Renal cortex interstitium (tissue), 11 donors: ENCODE results near the gene LRRC75B. TPM values are rescaled to one million over a fixed set of nuclear protein-coding genes. Genes with fewer than 3 reads are reported as not detected.
"Not testable (repeated sequence)": the region's sequence is repeated elsewhere in the genome, so short reads cannot be mapped to it uniquely, and the experiment has no call there.

Source experiments
- DNase-seq, 11 donors: peaks; one replicate each; pipeline ENCODE4 v3.0.0-alpha.2; 2013; ENCODE audit warnings: low read depth in 9 of 11, low spot score in 4 of 11; ENCODE audit errors: extremely low read depth in 1 of 11
- polyA plus RNA-seq, 3 donors: library from polyadenylated mRNA; unstranded; fragments of 120-200 nt; gene quantifications; one replicate each; pipeline ENCODE4 v1.2.1, GENCODE V29; 2013; ENCODE audit not compliant: insufficient read length in 3 of 3

The LRRC75B gene
- polyA plus RNA-seq, 3 donors = 26.8 to 41.3 (median 32.8) TPM

DNA sequence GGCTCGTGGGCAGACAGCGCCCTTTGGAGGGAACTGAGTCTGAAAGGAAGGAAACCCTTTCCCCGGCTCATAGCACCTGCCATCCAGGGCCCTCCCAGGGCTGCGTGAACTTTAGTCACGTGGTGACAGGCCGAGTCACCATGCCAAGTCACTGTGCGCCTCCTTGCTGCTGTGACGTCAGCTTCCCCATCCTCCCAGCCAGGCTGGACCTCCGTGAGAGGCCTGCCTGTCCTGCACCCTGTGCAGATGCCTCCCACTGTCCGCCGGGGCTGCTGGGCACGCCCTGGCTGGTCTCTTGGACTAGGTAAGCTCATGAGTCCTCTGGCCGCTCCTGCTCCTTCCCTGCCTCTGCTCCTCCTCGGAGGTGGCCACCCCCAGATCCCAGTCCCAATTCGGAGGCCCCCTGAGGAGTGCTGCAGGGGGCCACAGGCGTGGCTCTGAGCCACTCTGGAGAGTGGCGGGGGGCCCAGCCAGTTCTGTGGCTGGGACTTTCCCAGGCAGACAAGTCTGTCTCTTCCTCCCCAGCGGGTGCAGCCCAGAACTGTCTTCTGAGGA lies 14.6 kb upstream of the LRRC75B start:
- not testable (repeated sequence) for DNase-seq

DNA sequence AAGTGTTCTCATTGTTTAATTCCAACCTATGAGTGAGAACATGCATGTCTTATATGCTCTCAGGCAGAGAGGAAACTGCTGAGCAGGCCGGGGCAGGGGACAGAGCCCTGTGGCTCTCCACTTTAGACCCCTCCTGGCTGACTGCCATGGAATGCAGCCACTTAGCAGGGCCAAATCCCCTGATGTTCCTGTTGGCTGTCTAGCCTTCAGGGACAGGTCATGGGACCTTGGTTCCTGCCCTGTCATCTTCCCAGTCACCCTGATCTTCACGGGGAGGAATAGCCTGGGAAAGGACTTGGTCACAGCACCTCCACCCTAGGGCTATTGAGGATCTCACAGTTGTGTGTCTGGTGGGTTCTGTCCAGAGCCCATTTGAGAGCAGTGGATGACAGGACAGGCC lies 13.5 kb upstream of the LRRC75B start:
- not testable (repeated sequence) for DNase-seq

DNA sequence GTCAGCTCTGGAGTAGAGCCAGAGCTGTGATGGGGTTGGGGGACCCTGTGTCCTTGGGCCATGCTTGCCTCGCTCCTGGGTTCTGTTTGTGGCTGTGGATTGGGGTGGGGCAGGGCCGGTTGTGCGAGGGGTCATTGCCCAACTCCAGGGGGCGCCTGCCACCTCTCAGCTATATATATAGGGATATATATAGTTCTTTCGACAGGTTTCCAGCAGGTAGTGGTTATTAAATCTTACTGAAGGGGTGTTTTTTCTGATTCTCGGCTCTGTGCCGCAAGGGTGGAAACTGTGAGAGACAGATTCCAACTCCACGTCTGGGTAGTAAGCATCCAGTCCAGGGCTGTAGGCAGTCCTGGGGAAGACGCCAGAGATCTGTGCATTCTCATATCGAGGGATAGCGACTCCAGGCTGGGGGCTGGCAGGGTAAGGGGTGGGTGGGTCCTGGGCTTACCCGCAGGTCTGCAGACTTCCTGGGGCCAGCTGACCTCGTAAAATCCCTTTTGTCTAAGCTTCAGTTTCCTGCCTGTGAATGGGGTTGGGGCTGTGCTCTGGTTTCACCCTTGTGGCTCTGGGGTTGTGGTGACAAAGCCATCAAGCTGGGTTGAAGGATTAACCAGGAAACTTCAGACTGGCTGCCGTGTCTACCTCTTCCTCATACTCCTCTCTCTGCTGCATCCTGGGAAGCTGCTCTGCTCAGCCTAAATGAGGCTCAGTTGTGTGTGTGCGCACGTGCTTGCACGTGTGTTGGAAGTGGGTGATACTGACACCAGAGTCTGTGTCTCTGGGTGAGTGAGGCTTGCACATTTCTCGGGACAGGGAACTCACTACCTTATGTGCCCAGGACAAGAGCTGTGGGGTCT lies 11.1 kb upstream of the LRRC75B start:
- not testable (repeated sequence) for DNase-seq

DNA sequence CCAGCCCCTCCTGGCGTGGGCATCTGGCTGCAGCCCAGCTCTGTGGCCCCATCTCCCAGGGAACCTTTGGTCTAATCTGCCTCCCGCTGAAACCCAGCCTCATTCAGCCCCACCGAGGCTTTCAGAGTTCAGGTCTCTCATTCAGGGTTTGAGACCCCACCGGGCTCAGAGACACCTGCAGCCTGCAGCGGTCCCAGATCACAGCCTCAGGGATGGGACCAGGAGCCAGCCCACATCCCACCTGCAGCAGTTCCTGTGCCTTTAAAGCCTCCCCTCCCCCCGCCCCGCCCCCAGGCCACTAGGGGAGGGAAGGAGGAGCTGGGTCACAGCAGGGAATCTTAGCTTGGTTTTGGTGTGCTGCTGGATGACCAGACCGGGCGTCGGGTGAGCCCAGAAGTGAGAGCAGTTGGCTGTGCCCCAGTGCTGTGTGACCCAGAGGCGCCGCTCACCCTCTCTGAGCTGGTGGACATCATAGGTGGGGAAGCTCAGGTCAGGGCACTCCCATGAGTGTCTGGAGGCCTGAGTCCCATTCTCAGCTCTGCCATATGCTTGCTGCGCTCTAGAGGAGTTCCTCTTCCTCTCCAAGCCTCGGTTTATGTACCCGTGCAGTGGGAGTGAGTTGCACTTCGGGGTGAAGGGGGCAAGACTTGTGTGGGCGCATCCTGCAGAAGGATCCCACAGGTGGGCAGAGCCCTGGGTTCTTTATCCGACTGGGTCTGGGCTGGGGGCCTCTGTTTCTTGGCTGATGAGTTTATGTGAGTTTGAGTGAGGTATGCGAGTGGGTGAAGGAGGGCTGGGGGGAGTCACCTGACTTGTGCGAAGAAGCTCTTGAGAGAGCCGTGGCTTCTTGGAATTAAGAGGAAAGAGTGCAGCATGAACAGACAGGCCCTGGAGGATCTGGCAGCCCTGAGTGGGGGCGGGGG lies 10.2 kb upstream of the LRRC75B start, which contains the start of gene GGT1:
Gene GGT1 (plus strand): TSS at position 347 of the 923 bp plus-strand sequence. CDS start 7,889 bp downstream, outside the sequence.
- not testable (repeated sequence) for DNase-seq

DNA sequence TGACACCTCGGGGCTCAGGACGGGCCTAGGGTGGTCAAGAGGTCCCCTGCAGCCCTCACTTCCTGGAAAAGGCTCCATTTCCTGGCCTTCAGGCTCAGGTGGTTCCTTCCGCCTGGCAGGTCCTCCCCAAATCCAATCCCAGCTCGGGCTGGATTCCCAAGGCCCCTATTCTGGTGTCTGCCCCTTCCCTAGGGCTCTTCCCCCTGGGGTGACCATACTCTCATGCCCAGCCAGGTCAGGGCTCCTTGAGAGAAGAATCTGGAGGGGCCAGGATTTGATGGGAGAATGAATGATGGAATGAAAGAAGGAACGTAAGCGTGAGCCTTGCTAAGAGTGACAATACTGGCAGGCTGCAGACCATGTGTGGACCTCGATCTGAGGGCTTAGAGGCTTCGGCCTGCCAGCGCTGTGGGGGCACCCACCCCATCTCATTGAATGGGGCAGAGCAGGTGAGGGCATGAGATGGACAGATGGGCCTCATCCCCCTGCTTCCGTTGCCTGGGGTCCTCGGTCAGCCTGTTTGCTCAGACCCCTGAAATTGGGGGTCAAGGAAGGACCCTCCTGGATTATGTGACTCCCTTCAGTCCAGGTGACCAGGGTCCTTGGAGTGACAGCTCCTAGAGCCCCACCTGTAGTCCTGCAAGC lies 9.4 kb upstream of the LRRC75B start:
- DNase-seq = not testable (repeated sequence)

DNA sequence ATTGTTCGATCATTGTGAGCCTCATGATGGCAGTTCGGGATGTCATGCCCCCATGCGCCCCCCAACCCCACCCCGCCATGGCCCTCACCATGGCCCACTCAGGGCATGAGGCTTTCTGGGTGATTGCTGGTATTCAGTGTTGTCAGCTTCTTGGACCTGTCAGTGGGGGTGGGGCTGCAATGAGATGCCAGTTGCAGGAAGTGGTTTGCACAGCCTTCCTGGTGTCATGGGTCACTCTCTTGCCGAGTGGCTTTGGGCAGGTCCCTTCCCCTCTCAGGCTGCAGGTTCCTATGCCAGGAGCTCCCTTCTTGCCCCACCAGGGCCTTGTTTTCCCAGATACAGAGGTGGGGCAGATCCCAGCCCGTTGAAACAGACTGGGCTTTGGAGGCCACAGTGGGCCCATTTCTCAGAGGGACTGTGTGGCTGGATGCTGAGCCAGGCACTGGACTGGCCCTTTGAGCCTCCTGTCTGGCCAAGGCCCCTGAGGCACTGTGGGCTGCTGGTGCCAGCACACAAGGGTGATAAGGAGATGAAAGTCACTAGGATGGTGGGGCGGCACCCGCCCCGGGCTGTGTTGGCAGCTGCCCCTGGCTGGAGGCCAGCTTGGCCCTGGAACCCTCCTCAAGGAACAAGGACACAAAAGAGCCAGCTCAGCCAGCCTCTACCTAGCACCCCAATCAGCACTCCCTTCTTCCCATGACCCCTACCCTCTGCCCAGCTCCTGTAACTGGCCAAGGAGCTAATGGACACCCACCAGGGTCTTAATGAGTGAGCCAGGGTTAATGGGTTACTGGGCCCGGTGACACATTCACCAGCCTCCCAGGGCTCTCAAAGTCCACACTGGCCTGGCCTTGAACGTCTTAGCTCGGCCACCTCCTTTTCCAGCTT lies 8.6 kb upstream of the LRRC75B start:
- DNase-seq = no peak

DNA sequence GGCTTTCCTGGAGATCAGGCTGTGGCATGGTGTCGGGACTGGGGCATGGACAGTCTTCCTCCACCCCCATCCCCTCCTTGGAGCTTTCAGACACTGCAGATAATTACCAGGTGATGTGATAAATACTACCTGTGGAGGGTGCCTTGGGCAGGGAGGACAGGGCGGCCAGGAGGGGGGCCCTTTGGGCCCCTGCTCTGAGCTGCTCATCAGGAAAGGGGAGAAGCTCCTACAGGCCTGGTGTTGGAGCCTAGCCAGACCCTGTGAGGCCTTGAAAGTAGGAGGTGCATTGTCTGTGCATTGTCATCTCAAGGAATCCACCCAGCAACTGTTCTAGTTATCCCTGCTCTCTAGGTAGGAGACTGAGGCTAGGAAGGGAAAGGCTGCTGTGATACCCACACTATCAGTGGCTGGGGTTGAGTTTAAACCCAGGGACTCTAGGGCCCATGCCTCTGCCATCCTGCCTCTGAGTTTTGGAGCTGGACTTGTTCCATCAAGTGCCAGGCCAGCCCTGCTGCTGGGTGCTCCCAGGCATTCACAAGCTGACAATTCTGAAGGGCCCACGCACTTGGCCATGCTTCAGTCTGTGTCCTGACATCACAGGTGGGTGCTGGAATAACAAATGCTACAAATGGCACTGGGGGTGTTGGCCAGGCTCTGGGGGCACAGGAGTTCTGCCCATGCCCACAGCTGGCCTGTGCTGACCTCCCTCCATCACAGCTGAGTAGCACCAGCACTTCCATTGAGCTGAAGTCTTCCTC lies 7.3 kb upstream of the LRRC75B start:
- DNase-seq = not testable (repeated sequence)

DNA sequence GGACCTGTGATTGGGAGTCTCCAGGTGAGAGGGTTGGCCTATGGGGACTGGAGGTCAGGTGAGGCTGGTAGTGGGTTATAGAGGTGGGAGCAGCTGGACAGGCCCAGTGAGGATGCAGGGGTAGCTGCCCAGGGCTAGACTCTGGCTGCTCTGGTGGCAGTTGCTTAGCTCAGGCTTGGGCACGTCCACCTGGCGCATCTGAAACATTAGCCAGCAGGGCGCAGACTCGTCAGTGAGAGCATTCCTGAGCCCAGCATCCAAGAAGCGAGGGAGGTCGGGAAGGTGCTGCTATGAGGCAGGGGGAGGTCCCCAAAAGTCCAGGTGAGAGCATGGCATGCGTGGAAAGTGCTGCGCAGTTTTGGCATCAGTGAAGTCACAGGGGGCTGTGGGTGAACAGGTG lies 6.6 kb upstream of the LRRC75B start:
- no peak for DNase-seq

DNA sequence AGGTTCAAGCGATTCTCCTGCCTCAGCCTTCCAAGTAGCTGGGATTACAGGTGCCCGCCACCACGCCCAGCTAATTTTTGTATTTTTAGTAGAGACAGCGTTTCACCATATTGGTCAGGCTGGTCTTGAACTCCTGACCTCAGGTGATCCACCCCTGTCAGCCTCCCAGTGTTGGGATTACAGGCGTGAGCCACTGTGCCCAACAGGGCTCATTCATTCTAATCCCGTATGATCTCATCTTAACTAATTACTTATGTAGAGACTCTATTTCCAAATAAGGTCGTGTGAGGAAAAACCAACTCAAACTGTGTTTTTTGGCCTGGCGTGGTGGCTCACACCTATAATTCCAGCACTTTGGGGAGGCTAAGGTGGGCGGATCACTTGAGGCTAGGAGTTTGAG lies 4.2 kb upstream of the LRRC75B start:
- not testable (repeated sequence) for DNase-seq

DNA sequence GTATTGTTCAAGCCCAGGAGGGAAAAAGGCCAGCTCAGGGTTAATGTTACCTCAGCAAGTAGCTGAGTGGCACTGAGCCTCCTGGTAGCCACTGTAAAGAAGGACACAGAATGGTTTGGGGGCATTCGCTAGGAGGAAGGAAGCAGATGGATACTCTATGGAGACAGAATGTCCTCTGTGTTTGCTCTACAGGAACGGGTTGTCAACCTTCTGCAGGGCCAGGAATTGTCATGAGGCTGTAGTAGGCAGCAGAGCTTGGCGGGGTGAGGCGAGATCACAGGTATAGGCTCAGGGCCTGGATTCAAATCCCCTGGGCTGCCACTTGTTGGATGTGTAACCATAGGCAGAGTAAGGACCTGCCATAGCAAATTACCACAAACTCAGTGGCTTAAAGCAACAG lies 3.0 kb upstream of the LRRC75B start:
- no peak for DNase-seq

DNA sequence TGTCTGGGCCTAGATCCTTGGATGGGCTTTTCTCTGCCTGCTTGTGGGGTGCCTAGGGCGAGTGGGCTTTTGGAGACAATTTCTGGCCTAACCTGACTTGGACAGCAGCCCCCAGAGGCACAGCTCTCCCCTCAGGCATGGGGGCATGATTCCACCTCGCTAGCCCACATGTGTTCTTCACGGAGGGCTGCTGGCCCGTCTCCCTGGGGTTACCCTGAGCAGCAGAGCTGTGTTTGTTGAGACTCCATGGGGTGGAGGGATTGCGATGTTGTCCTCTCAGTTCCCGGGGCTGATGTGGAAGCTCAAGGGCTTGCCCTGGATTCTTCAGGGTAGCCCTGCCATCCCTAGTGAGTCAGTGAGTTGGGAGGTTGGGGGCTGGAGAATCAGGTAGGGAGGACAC lies 2.4 kb upstream of the LRRC75B start:
- DNase-seq = no peak

DNA sequence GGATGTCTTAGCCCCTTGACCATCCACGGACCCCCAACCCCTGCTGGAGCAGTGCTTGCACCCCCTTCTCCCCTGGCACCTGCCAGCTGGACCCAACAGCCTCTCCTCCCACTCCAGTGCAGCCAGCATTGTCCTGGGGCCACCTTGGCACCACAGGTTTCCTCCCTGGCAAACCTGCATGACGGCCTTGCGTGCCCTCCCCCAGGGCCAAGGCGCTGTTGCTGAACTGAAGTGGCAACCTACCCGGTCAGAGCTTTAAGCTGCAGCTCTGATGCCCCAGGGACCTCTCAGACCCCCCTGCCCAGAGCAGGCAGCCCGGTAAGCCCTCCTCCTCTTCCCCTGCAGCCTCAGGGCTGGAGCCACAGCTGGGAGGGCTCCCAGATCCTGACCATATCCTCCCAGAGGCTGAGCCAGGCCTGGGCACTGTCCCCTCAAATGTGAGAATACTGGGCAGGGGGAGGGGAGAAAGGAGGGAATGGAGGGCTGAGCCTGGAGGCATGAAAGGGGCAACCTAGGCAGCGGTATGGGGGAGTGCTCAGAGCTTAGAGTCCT lies 1.8 kb upstream of the LRRC75B start:
- DNase-seq = no peak

DNA sequence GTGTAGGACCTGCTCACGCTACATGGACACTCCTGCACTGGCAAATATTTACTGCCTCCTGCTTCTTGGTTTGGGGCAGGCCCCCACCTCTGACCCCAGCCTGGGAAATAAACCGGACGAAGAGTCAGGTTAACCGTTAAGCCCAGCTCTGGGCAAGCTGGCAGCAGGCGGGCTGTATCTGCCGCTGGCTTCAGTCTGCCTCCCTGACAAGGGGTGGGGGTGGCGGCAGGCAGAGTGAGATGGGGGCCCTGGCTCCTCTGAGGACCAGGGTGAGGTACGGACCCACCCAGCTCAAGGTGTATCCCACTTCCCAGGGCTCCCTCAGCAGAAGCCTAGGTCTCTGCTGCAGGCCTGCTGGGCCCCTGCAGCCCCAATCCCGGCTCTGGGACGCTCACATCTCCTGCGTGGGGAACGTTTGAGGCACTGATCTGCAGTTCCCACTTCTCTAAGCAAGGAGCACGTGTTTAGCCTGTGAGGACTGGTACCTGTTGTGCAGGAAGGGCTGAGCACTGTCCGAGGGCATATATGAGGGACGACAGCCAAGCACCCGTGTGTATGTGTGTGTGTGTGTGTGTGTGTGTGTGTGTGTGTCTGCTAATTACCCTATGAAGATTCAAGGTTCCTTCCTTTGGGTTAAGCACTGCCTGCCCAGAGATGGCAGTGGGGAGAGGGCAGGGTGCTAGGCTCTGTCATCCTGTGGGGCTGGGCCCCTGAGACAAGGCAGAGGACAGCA lies 1.1 kb upstream of the LRRC75B start:
- no peak for DNase-seq

DNA sequence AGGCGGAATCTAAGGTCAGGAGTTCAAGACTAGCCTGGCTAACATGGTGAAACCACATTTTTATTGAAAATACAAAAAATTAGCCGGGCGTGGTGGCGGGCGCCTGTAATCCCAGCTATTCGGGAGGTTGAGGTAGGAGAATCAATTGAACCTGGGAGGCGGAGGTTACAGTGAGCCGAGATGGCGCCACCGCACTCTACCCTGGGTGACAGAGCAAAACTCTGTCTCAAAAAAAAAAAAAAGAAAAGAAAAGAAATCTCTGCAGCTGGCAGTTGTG lies 624 bp upstream of the LRRC75B start:
- not testable (repeated sequence) for DNase-seq

DNA sequence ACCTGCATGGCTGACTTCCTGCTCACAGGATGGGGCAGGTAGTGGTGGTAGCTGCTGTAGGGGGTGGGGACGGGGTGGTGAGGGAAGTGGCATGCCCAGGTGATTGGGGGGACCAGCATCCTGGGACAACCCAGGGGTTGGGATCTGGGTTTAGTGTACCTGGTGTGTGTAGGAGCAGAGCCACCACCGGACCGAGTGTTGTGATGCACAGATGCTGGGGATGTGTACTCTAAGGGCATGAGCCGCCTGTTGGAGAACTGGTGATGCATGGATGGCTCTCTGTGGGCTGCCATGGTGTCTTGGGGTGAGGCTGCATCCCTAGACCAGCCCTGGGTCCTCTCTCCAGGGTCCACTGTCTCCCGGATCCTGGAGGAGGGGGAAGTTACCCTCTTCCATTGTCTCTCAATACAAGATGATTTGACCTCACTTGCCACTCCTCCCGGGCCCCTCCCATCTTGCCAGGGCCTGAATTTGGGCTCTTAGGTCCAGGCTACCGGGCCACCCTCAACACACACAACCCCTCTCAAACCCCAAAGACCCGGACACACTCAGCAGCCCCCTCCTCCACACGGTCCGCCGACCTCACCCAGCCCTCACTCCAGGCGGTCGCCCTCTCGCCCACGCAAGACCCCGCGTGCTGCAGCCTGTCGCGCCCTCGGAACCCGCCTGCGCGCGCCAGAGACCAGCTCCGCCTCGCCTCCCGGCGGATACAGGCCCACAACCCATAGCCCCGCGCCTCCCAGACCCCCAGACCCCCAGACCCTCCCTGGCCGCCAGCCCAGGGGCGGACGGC lies 619 bp downstream of the LRRC75B start:
- DNase-seq = no peak

DNA sequence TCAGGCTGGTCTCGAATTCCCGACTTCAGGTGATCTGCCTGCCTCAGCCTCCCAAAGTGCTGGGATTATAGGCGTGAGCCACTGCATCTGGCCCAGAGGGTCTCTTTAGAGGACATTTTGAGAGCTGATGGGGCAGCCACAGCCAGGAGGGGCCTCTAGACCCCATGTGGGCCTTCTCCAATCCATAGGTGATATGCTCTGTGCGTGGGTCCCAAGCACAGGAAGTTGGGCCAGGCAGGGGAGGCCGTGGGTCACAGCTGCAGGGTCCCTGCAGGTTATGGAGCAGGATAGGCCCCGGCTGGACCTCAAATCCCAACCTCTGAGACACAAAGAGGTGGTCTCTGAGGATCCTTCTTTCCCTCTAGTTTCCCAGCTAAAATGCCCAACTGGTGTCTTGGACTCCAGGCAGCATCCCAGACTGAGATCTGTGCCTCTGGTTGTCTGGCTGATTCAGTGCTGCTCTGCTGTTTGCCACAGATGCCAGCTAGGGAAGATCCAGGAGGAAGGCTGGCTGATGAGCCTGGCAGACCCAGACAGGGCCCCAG lies 1.5 kb downstream of the LRRC75B start:
- DNase-seq = no peak
